Measurements from ENCODE around the gene IRF3. TPM values are rescaled to one million over a fixed set of nuclear protein-coding genes. Genes with fewer than 3 reads are reported as not detected.

The IRF3 gene
- total RNA-seq, 1 experiment from 2014 or later: 56.9 TPM

- no peaks in the 10 kb centered on the region for H3K9me3 ChIP-seq (replicated peaks)
- no peak overlapping the region for H3K4me3 ChIP-seq
- no peak for DNase-seq (ENCODE audit: low read depth in 1 of 2, low spot score in 2 of 2)
- H3K36me3 ChIP-seq: peaks cover 87% of the 10 kb centered on the region
- H3K27me3 ChIP-seq (replicated peaks): no peaks in the 10 kb centered on the region
- no peaks in the 10 kb centered on the region for H3K4me1 ChIP-seq (replicated peaks)
- H3K27ac ChIP-seq: no peak overlapping the region
Measured at GRCh38 chr19:49655570-49656455, 9.8 kb downstream of the IRF3 start.

DNA sequence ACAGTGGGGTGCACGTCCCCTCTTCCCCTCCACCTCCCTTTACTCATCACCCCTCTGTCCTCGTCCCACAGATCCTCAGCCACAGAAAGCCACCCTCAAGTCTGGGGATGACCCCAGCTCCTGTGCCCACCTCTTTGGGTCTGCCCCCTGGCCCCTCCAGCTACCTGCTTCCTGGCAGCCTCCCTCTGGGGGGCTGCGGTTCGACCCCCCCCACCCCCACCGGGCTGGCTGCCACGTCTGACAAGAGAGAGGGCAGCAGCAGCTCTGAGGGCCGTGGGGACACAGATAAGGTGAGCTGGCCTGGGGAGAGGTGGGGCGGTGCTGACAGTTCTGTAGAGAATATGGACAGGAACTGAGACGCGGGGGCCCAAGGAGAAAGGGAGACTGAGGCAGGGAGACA is 11.1 kb downstream of the IRF3 start:
- H3K9me3 ChIP-seq (replicated peaks): no peaks in the 10 kb centered on the region
- H3K27me3 ChIP-seq (replicated peaks): no peaks in the 10 kb centered on the region
- no peak for DNase-seq (ENCODE audit: low read depth in 1 of 2, low spot score in 2 of 2)
- H3K4me1 ChIP-seq (replicated peaks): no peaks in the 10 kb centered on the region
- H3K27ac ChIP-seq: no peak overlapping the region
- no peak overlapping the region for H3K4me3 ChIP-seq
- peaks cover 87% of the 10 kb centered on the region for H3K36me3 ChIP-seq

DNA sequence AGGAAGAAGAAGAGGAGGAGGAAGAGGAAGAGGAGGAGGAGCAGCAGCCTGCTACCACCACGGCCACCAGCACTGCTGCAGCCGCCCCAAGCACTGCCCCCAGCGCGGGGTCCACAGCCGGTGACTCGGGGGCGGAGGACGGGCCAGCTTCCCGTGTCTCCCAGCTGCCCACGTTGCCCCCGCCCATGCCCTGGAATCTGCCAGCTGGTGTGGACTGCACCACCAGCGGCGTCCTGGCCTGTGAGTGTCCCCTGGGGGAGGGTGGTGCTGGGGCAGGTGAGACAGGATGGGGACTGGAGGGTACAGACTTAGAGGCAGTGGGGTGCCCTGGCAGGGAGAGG is 12.2 kb downstream of the IRF3 start:
- Histone ChIP-seq H3K27ac (no peak overlapping the region), H3K4me1 (replicated peaks) (no peaks in the 10 kb centered on the region), H3K27me3 (replicated peaks) (no peaks in the 10 kb centered on the region), H3K4me3 (no peak overlapping the region), H3K36me3 (peaks cover 87% of the 10 kb centered on the region), H3K9me3 (replicated peaks) (no peaks in the 10 kb centered on the region)
- DNase-seq (ENCODE audit: low read depth in 1 of 2, low spot score in 2 of 2): no peak

DNA sequence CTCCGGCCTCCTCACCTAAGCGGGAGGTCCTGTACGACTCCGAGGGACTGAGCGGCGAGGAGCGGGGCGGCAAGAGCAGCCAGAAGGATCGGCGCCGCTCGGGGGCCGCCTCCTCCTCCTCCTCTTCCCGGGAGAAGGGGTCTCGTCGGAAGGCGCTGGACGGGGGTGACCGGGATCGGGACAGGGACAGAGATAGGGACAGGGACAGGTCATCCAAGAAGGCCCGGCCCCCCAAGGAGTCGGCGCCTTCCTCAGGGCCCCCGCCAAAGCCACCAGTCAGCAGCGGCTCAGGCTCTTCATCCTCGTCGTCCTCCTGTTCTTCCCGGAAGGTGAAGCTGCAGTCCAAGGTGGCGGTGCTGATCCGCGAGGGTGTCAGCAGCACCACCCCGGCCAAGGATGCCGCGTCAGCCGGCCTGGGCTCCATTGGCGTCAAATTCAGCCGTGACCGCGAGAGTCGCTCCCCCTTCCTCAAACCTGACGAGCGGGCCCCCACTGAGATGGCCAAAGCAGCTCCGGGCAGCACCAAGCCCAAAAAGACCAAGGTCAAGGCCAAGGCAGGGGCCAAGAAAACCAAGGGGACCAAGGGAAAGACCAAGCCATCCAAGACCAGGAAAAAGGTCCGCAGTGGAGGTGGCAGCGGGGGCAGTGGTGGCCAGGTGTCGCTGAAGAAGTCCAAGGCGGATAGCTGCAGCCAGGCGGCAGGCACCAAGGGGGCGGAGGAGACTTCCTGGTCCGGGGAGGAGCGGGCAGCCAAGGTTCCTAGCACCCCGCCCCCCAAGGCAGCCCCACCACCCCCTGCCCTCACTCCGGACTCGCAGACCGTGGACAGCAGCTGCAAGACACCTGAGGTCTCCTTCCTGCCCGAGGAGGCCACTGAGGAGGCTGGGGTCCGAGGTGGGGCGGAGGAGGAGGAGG is 12.8 kb downstream of the IRF3 start:
- Histone ChIP-seq H3K27ac (no peak overlapping the region), H3K4me1 (replicated peaks) (no peaks in the 10 kb centered on the region), H3K36me3 (peaks cover 87% of the 10 kb centered on the region), H3K9me3 (replicated peaks) (no peaks in the 10 kb centered on the region), H3K27me3 (replicated peaks) (no peaks in the 10 kb centered on the region), H3K4me3 (no peak overlapping the region)
- no peak for DNase-seq (ENCODE audit: low read depth in 1 of 2, low spot score in 2 of 2)

DNA sequence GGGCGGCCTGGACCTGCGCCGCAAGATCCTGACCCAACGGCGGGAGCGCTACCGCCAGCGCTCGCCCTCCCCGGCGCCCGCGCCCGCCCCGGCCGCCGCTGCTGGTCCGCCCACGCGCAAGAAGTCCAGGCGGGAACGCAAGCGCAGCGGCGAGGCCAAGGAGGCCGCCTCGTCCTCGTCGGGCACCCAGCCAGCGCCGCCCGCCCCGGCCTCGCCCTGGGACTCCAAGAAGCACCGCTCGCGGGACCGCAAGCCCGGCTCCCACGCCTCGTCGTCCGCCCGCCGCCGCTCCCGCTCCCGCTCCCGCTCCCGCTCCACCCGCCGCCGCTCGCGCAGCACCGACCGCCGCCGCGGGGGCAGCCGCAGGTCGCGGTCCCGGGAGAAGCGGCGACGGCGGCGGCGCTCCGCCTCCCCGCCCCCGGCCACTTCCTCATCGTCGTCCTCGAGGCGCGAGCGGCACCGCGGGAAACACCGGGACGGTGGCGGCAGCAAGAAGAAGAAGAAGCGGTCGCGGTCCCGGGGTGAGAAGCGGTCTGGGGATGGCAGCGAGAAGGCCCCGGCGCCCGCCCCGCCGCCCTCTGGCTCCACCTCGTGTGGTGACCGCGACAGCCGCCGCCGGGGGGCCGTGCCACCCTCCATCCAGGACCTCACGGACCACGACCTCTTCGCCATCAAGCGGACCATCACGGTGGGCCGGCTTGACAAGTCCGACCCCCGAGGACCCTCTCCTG is 13.7 kb downstream of the IRF3 start:
- H3K27me3 ChIP-seq (replicated peaks): no peaks in the 10 kb centered on the region
- H3K9me3 ChIP-seq (replicated peaks): no peaks in the 10 kb centered on the region
- DNase-seq (ENCODE audit: low read depth in 1 of 2, low spot score in 2 of 2): no peak
- H3K4me3 ChIP-seq: no peak overlapping the region
- peaks cover 90% of the 10 kb centered on the region for H3K36me3 ChIP-seq
- H3K4me1 ChIP-seq (replicated peaks): no peaks in the 10 kb centered on the region
- H3K27ac ChIP-seq: no peak overlapping the region

GRCh38 chr19:49651029-49651819 is 14.4 kb downstream of the IRF3 start:
- DNase-seq (ENCODE audit: low read depth in 1 of 2, low spot score in 2 of 2): no peak
- no peaks in the 10 kb centered on the region for H3K27me3 ChIP-seq (replicated peaks)
- H3K4me3 ChIP-seq: no peak overlapping the region
- no peak overlapping the region for H3K27ac ChIP-seq
- no peaks in the 10 kb centered on the region for H3K9me3 ChIP-seq (replicated peaks)
- H3K36me3 ChIP-seq: peaks cover 90% of the 10 kb centered on the region
- H3K4me1 ChIP-seq (replicated peaks): no peaks in the 10 kb centered on the region

- H3K27me3 ChIP-seq (replicated peaks): no peaks in the 10 kb centered on the region
- no peaks in the 10 kb centered on the region for H3K9me3 ChIP-seq (replicated peaks)
- peaks cover 70% of the 10 kb centered on the region for H3K36me3 ChIP-seq
- no peak overlapping the region for H3K27ac ChIP-seq
- H3K4me3 ChIP-seq: no peak overlapping the region
- H3K4me1 ChIP-seq (replicated peaks): peaks cover 8% of the 10 kb centered on the region
- DNase-seq (ENCODE audit: low read depth in 1 of 2, low spot score in 2 of 2): no peak
Measured at GRCh38 chr19:49646586-49646985, 19.1 kb downstream of the IRF3 start.

DNA sequence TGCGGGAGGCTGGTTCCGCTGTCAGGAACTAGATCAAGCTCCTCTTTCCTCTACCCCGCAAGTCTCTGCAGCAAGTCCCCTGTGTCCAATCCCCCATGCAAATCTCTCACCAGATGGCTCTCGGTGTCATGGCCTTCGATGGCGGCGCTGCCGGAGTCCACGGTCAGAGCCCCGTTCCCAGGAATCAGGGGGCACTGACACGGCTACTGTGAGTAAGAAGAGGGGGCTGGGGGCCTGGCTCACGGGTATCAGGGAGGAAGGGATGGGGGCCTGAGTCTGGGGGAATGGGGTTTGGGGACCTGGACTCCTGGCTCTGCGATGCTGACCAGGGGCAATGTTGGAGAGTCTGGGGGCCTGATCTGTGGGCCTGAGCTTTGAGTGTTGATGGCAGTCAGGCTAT is 19.7 kb downstream of the IRF3 start:
- DNase-seq (ENCODE audit: low read depth in 1 of 2, low spot score in 2 of 2): no peak

GRCh38 chr19:49645592-49645991 is 20.1 kb downstream of the IRF3 start:
- H3K9me3 ChIP-seq (replicated peaks): no peaks in the 10 kb centered on the region
- no peak overlapping the region for H3K4me3 ChIP-seq
- DNase-seq (ENCODE audit: low read depth in 1 of 2, low spot score in 2 of 2): no peak
- no peak overlapping the region for H3K27ac ChIP-seq
- H3K4me1 ChIP-seq (replicated peaks): peaks cover 16% of the 10 kb centered on the region
- H3K36me3 ChIP-seq: peaks cover 67% of the 10 kb centered on the region
- no peaks in the 10 kb centered on the region for H3K27me3 ChIP-seq (replicated peaks)

More for the DNA sequence above, 19.7 kb downstream of the IRF3 start:
- Histone ChIP-seq H3K4me1 (replicated peaks) (peaks cover 13% of the 10 kb centered on the region), H3K4me3 (no peak overlapping the region), H3K27me3 (replicated peaks) (no peaks in the 10 kb centered on the region), H3K9me3 (replicated peaks) (no peaks in the 10 kb centered on the region), H3K36me3 (peaks cover 66% of the 10 kb centered on the region), H3K27ac (no peak overlapping the region)

DNA sequence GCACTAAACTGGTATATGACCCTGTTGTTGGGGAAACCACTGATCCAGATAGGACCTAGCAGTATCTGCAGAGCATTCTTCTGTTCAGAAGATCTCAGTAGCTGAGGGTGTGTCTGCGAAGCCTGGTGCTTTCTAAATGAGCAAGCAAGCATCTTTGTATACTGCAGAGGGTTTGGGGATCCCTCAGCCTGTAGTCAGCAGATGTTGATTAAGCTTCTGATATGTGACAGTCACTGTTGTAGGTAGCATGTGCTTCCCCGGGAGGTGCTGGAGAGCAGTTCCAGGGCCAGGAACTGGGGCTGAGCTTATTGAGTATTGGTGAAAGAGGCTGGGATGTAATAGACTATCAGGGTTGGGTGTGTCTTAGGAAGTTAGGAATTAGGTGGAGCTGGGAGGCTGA is 22.2 kb downstream of the IRF3 start:
- Histone ChIP-seq H3K36me3 (peaks cover 46% of the 10 kb centered on the region), H3K4me3 (no peak overlapping the region; the same call in 1 of the 2 replicates), H3K4me1 (replicated peaks) (peaks cover 21% of the 10 kb centered on the region), H3K27me3 (replicated peaks) (no peaks in the 10 kb centered on the region), H3K27ac (no peak overlapping the region), H3K9me3 (replicated peaks) (no peaks in the 10 kb centered on the region)
- DNase-seq (ENCODE audit: low read depth in 1 of 2, low spot score in 2 of 2): no peak

- DNase-seq (ENCODE audit: low read depth in 1 of 2, low spot score in 2 of 2): no peak
- Histone ChIP-seq H3K27ac (peak overlapping the region; percentile 64), H3K4me1 (replicated peaks) (peaks cover 29% of the 10 kb centered on the region), H3K9me3 (replicated peaks) (no peaks in the 10 kb centered on the region), H3K27me3 (replicated peaks) (no peaks in the 10 kb centered on the region), H3K4me3 (peak overlapping the region; percentile 59), H3K36me3 (peaks cover 37% of the 10 kb centered on the region)
Measured at GRCh38 chr19:49642492-49643035, 23.1 kb downstream of the IRF3 start.

GRCh38 chr19:49641688-49642491 is 23.8 kb downstream of the IRF3 start, which contains the start of gene SCAF1:
Gene SCAF1, plus strand, starts transcription at chr19:49642209. Its CDS starts 2,818 bp downstream, at chr19:49645027.
- H3K4me1 ChIP-seq (replicated peaks): peaks cover 29% of the 10 kb centered on the region

More at GRCh38 chr19:49641688-49642491, 23.8 kb downstream of the IRF3 start, which contains the start of gene SCAF1:
- peak; percentile 99 for DNase-seq (ENCODE audit: low read depth in 1 of 2, low spot score in 2 of 2)
- H3K9me3 ChIP-seq (replicated peaks): no peaks in the 10 kb centered on the region
- H3K36me3 ChIP-seq: peaks cover 30% of the 10 kb centered on the region
- H3K27ac ChIP-seq: peak within 1 kb of the TSS; percentile 100
- H3K4me3 ChIP-seq: peak within 1 kb of the TSS; percentile 59
- H3K27me3 ChIP-seq (replicated peaks): no peaks in the 10 kb centered on the region

Data from SJSA1 (cell line).